Measurements from ENCODE around the gene FYN.

DNA sequence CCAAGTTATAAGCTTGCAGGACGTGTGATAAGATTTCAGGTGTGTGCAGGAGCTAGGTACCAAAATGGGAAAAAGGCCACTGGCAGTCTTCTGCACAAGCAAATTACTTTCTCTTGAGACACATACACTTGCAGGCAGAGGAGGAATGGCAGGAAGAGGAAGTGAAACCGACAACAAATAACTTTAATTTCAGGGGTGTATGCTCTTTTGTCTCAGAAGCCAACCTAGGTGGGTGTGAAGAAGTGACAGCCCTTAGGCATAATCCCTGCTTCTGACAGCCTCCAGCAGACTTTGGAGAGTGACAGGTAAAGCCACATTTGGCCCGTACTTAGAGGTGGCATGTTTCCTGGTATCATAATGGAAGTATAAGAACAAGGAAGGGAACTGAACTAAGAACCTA lies 148.7 kb downstream of the FYN start:
- no peak for TF ChIP-seq SIX5 (IDR thresholded peaks at IDR 0.05; ENCODE audit: borderline replicate concordance in 1 of 2, insufficient read depth in 1 of 2, low read depth in 1 of 2, low read length in 2 of 2)
- TF ChIP-seq DEAF1 (CRISPR knock-in tag; IDR thresholded peaks at IDR 0.05) = no peak
- TF ChIP-seq, protein P1, sequence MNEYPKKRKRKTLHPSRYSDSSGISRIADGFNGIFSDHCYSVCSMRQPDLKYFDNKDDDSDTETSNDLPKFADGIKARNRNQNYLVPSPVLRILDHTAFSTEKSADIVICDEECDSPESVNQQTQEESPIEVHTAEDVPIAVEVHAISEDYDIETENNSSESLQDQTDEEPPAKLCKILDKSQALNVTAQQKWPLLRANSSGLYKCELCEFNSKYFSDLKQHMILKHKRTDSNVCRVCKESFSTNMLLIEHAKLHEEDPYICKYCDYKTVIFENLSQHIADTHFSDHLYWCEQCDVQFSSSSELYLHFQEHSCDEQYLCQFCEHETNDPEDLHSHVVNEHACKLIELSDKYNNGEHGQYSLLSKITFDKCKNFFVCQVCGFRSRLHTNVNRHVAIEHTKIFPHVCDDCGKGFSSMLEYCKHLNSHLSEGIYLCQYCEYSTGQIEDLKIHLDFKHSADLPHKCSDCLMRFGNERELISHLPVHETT (CRISPR knock-in tag; conservative IDR thresholded peaks at IDR 0.05 in 1 of 2, IDR thresholded peaks at IDR 0.05 in 1 of 2) = no peak
- no peak for TF ChIP-seq ZNF263 (CRISPR knock-in tag; IDR thresholded peaks at IDR 0.05; ENCODE audit: borderline replicate concordance)
- TF ChIP-seq CTCF (IDR thresholded peaks at IDR 0.05 in 2 of 3, conservative IDR thresholded peaks at IDR 0.05 in 1 of 3; ENCODE audit: insufficient read depth in 2 of 3, low read depth in 1 of 3, low read length in 3 of 3) = no peak
- no peak for TF ChIP-seq TRIM28 (IDR thresholded peaks at IDR 0.05)

All from K562 (cell line).